Adipocyte (in vitro differentiated cells): ENCODE results near the gene PSMD6.

Experiments
- DNase-seq: peaks from one replicate; pipeline ENCODE4 v3.0.0-alpha.2; 2015; ENCODE audit warnings: low read depth
- H3K27me3 ChIP-seq: replicated peaks from 2 replicates; pipeline ENCODE4 v1.7.0; 2013; ENCODE audit warnings: mild to moderate bottlenecking, low read length, moderate library complexity; ENCODE audit not compliant: control insufficient read depth, insufficient read depth
- H3K36me3 ChIP-seq: 2 replicates; pipeline ENCODE4 v1.7.0; 2013; ENCODE audit warnings: low read length, mild to moderate bottlenecking, moderate library complexity; ENCODE audit not compliant: control insufficient read depth, insufficient read depth, severe bottlenecking
- H3K4me1 ChIP-seq: 2 replicates; pipeline ENCODE4 v1.7.0; 2013; ENCODE audit warnings: mild to moderate bottlenecking, low read length, moderate library complexity; ENCODE audit not compliant: control insufficient read depth, insufficient read depth
- H3K4me3 ChIP-seq: 2 replicates; pipeline ENCODE4 v1.7.0; 2013; ENCODE audit warnings: mild to moderate bottlenecking, low read length, moderate library complexity
- H3K9ac ChIP-seq: 2 replicates; pipeline ENCODE4 v1.7.0; 2013; ENCODE audit warnings: mild to moderate bottlenecking, low read length, moderate library complexity
- H3K9me3 ChIP-seq: 2 replicates; pipeline ENCODE4 v1.7.0; 2013; ENCODE audit warnings: mild to moderate bottlenecking, low read length, moderate library complexity; ENCODE audit not compliant: control insufficient read depth

The PSMD6 gene

GRCh38 chr3:64008017-64008416, 15.3 kb downstream of the PSMD6 start:
- Histone ChIP-seq H3K4me3 (no peak overlapping the region), H3K9me3 (no peaks in the 10 kb centered on the region), H3K9ac (no peak overlapping the region), H3K27me3 (no peaks in the 10 kb centered on the region), H3K36me3 (peaks cover 82% of the 10 kb centered on the region), H3K4me1 (peaks cover 23% of the 10 kb centered on the region)
- DNase-seq = peak; percentile 50

- Histone ChIP-seq H3K27me3 (no peaks in the 10 kb centered on the region), H3K4me1 (peaks cover 11% of the 10 kb centered on the region), H3K36me3 (peaks cover 65% of the 10 kb centered on the region), H3K4me3 (no peak overlapping the region), H3K9me3 (no peaks in the 10 kb centered on the region), H3K9ac (no peak overlapping the region)
- no peak for DNase-seq
Measured at GRCh38 chr3:64003589-64003988, 19.7 kb downstream of the PSMD6 start.

- no peaks in the 10 kb centered on the region for H3K9me3 ChIP-seq
- H3K9ac ChIP-seq = no peak overlapping the region
- H3K27me3 ChIP-seq = no peaks in the 10 kb centered on the region
Measured at GRCh38 chr3:64002233-64002632, 21.1 kb downstream of the PSMD6 start.

GRCh38 chr3:64000453-64001055, 22.7 kb downstream of the PSMD6 start:
- H3K27me3 ChIP-seq = no peaks in the 10 kb centered on the region
- no peaks in the 10 kb centered on the region for H3K4me1 ChIP-seq
- H3K36me3 ChIP-seq = peaks cover 65% of the 10 kb centered on the region
- no peak overlapping the region for H3K4me3 ChIP-seq
- peak; percentile 10 for DNase-seq
- no peaks in the 10 kb centered on the region for H3K9me3 ChIP-seq
- H3K9ac ChIP-seq = no peak overlapping the region

More at GRCh38 chr3:64002233-64002632, 21.1 kb downstream of the PSMD6 start:
- Histone ChIP-seq H3K4me3 (no peak overlapping the region), H3K36me3 (peaks cover 65% of the 10 kb centered on the region), H3K4me1 (no peaks in the 10 kb centered on the region)
- DNase-seq = no peak

- H3K9me3 ChIP-seq = no peaks in the 10 kb centered on the region
- peaks cover 70% of the 10 kb centered on the region for H3K36me3 ChIP-seq
- no peak overlapping the region for H3K9ac ChIP-seq
- no peak overlapping the region for H3K4me3 ChIP-seq
- no peaks in the 10 kb centered on the region for H3K27me3 ChIP-seq
- no peaks in the 10 kb centered on the region for H3K4me1 ChIP-seq
- DNase-seq = no peak
Measured at GRCh38 chr3:63998852-63999754, 24.2 kb downstream of the PSMD6 start.

- H3K36me3 ChIP-seq = peaks cover 90% of the 10 kb centered on the region
- H3K4me1 ChIP-seq = no peaks in the 10 kb centered on the region
- H3K9me3 ChIP-seq = no peaks in the 10 kb centered on the region
- DNase-seq = no peak
- H3K4me3 ChIP-seq = no peak overlapping the region
- no peaks in the 10 kb centered on the region for H3K27me3 ChIP-seq
- H3K9ac ChIP-seq = no peak overlapping the region
Measured at GRCh38 chr3:63995086-63995485, 28.2 kb downstream of the PSMD6 start.

GRCh38 chr3:63993653-63994079, 29.6 kb downstream of the PSMD6 start:
- Histone ChIP-seq H3K4me1 (no peaks in the 10 kb centered on the region), H3K9ac (peak overlapping the region; percentile 14), H3K9me3 (no peaks in the 10 kb centered on the region), H3K27me3 (no peaks in the 10 kb centered on the region), H3K4me3 (no peak overlapping the region), H3K36me3 (peaks cover 91% of the 10 kb centered on the region)
- peak; percentile 94 for DNase-seq

GRCh38 chr3:63992516-63993209, 30.6 kb downstream of the PSMD6 start:
- no peak overlapping the region for H3K4me3 ChIP-seq
- H3K27me3 ChIP-seq = no peaks in the 10 kb centered on the region
- DNase-seq = no peak
- no peaks in the 10 kb centered on the region for H3K9me3 ChIP-seq
- H3K36me3 ChIP-seq = peaks cover 89% of the 10 kb centered on the region
- H3K4me1 ChIP-seq = no peaks in the 10 kb centered on the region
- H3K9ac ChIP-seq = peak overlapping the region; percentile 10

GRCh38 chr3:63991666-63992065, 31.6 kb downstream of the PSMD6 start:
- Histone ChIP-seq H3K27me3 (no peaks in the 10 kb centered on the region), H3K9ac (no peak overlapping the region), H3K9me3 (no peaks in the 10 kb centered on the region), H3K4me3 (no peak overlapping the region), H3K4me1 (no peaks in the 10 kb centered on the region), H3K36me3 (peaks cover 84% of the 10 kb centered on the region)
- no peak for DNase-seq

GRCh38 chr3:63990733-63991132, 32.6 kb downstream of the PSMD6 start:
- no peak for DNase-seq
- Histone ChIP-seq H3K9me3 (no peaks in the 10 kb centered on the region), H3K9ac (no peak overlapping the region), H3K4me3 (no peak overlapping the region), H3K36me3 (peaks cover 77% of the 10 kb centered on the region), H3K4me1 (no peaks in the 10 kb centered on the region), H3K27me3 (no peaks in the 10 kb centered on the region)

- H3K4me3 ChIP-seq = no peak overlapping the region
- peaks cover 74% of the 10 kb centered on the region for H3K36me3 ChIP-seq
- H3K9ac ChIP-seq = no peak overlapping the region
- DNase-seq = no peak
- H3K4me1 ChIP-seq = no peaks in the 10 kb centered on the region
- no peaks in the 10 kb centered on the region for H3K9me3 ChIP-seq
- H3K27me3 ChIP-seq = no peaks in the 10 kb centered on the region
Measured at GRCh38 chr3:63990204-63990603, 33.1 kb downstream of the PSMD6 start.
